Measurements from ENCODE around the gene PLXNA1.

DNA sequence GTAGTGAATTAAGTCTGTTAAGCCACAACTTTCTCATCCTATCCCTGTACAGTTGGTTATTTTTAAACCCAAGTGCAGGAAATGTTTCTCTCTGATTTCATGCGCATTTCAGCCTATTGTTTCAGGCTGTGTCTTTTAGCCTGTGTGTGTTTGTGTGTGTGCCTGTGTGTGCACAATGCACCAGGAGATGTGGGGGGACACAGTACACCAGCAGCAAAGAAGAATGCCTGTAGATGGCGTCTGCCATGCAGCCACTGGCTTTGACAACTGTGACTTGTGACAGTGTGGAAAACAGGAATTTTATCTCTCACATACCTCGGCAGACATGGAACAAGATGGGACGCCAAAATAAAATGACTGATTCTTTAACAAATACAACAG is 43.6 kb upstream of the PLXNA1 start:
- TF ChIP-seq EZH2phosphoT487 (IDR thresholded peaks at IDR 0.05; ENCODE audit: borderline replicate concordance) (no peak), ZFX (IDR thresholded peaks at IDR 0.05) (no peak), CEBPB (IDR thresholded peaks at IDR 0.05; ENCODE audit: low read depth) (no peak), SP1 (IDR thresholded peaks at IDR 0.05; ENCODE audit: low read depth) (no peak), CTCF (IDR thresholded peaks at IDR 0.05 in 2 of 3, conservative IDR thresholded peaks at IDR 0.05 in 1 of 3; ENCODE audit: borderline replicate concordance in 1 of 3, insufficient read depth in 1 of 3, low read depth in 2 of 3, low read length in 2 of 3) (peak in 2 of 3 experiments; percentile 30 to 34; a peak in 3 of 6 replicates), POLR2AphosphoS5 (IDR thresholded peaks at IDR 0.05; ENCODE audit: low read depth, low read length) (no peak), ATF3 (IDR thresholded peaks at IDR 0.05) (no peak), YY1 (IDR thresholded peaks at IDR 0.05; ENCODE audit: extremely low read depth, insufficient replicate concordance, low read depth, low read length) (no peak)
- TF ChIP-seq, protein P1, sequence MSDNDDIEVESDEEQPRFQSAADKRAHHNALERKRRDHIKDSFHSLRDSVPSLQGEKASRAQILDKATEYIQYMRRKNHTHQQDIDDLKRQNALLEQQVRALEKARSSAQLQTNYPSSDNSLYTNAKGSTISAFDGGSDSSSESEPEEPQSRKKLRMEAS (IDR thresholded peaks at IDR 0.05): no peak
